H1 (cell line): ENCODE results near the gene DUSP1. TPM values are rescaled to one million over a fixed set of nuclear protein-coding genes. Genes with fewer than 3 reads are reported as not detected.

Experiments
- ATF2 ChIP-seq: IDR thresholded peaks from 2 replicates; pipeline ENCODE4 v1.6.1; 2012; ENCODE audit warnings: low read length, inconsistent platforms
- BRCA1 ChIP-seq: IDR thresholded peaks from 2 replicates; pipeline ENCODE4 v1.6.1; 2012; ENCODE audit warnings: low read depth, low read length, improper control_type of control experiment
- CEBPB ChIP-seq: IDR thresholded peaks from 2 replicates; pipeline ENCODE4 v1.6.1; 2012; ENCODE audit warnings: low read depth, low read length
- EGR1 ChIP-seq: IDR thresholded peaks from 2 replicates; pipeline ENCODE4 v1.6.1; 2011; ENCODE audit warnings: low read depth, low read length, borderline replicate concordance
- HDAC6 ChIP-seq: IDR thresholded peaks from one replicate; pipeline ENCODE4 v1.7.1; 2012; ENCODE audit warnings: low read depth, mild to moderate bottlenecking, inconsistent platforms, low read length, moderate library complexity
- JUN ChIP-seq: IDR thresholded peaks from 2 replicates; pipeline ENCODE4 v1.6.1; 2011; ENCODE audit warnings: low read depth, mild to moderate bottlenecking, improper control_type of control experiment, low read length
- JUND ChIP-seq: IDR thresholded peaks from 2 replicates; pipeline ENCODE4 v1.6.1; 2011; ENCODE audit warnings: mild to moderate bottlenecking, improper control_type of control experiment, low read length
- RNF2 ChIP-seq: fragments of 200-900, 300-1000 bp; sonication (generic); IDR thresholded peaks from 2 replicates; pipeline ENCODE4 v1.7.1; 2016; ENCODE audit warnings: borderline replicate concordance, low read depth, mild to moderate bottlenecking, antibody characterized with exemption, low read length; ENCODE audit not compliant: poor library complexity, severe bottlenecking; ENCODE audit errors: missing control alignments
- SIN3A ChIP-seq, 2 experiments: IDR thresholded peaks in 1 of 2; conservative IDR thresholded peaks in 1 of 2; 2 replicates each; pipeline ENCODE4 v1.6.1; 2011 to 2012; ENCODE audit warnings: low read length in 2 of 2, improper control_type of control experiment in 1 of 2, low read depth in 1 of 2, mild to moderate bottlenecking in 1 of 2
- SP4 ChIP-seq: IDR thresholded peaks from 2 replicates; pipeline ENCODE4 v1.6.1; 2012; ENCODE audit warnings: low read length, inconsistent platforms
- SUZ12 ChIP-seq: fragments of 200-600 bp; sonication (generic); IDR thresholded peaks from 2 replicates; pipeline ENCODE4 v1.6.1; 2012; ENCODE audit warnings: mild to moderate bottlenecking, inconsistent platforms, low read length, moderate library complexity, mixed read lengths
- USF2 ChIP-seq: IDR thresholded peaks from 2 replicates; pipeline ENCODE4 v1.6.1; 2011; ENCODE audit warnings: low read length, improper control_type of control experiment
- polyA plus RNA-seq, 7 experiments: library from polyadenylated mRNA; depleted of rRNA in 3 of 7; stranded (reverse) in 5 of 7; unstranded in 2 of 7; fragments of >200 nt in 5 of 7; fragments of 200-250 nt in 2 of 7; gene quantifications; 1 replicate in 5 of 7; 2 replicates in 1 of 7; 4 replicates in 1 of 7; pipeline versions ENCODE4 v1.2.1 to v1.2.3, GENCODE V29; 2011 to 2013; ENCODE audit warnings: missing spikeins in 2 of 7, mixed read lengths in 2 of 7
- total RNA-seq: library from RNA; stranded (reverse); fragmentation: NEBNext Ultra II Directional; extraction: Animal tissue kit (Norgen Biotek cat#: 25700); gene quantifications from 2 replicates; pipeline ENCODE4 v1.2.1, GENCODE V29; 2021

Gene DUSP1
- total and polyA plus RNA-seq, 2 of the 8 experiments (the other 6 are each of a cell fraction or from before 2014, with no cell fraction given) = 6.5 to 11.7 TPM

- TF ChIP-seq CEBPB (no peak), ATF2 (no peak), HDAC6 (no peak), SP4 (no peak; the same call in 1 of the 2 replicates), BRCA1 (no peak), SUZ12 (no peak), EGR1 (no peak), SIN3A (conservative IDR thresholded peaks at IDR 0.05 in 1 of 2, IDR thresholded peaks at IDR 0.05 in 1 of 2; ENCODE audit: low read depth in 1 of 2, low read length in 2 of 2) (no peak; a peak in 2 of 4 replicates), JUND (peak; percentile 95), JUN (0 out of 2 replicates have a peak, but pooled peaks have one; percentile 52), RNF2 (no peak), USF2 (peak; percentile 90)
Observed at GRCh38 chr5:172770675-172771438, at the start of gene DUSP1 (continued).
